ENCODE results near the gene RAVER1. TPM values are rescaled to one million over a fixed set of nuclear protein-coding genes. Genes with fewer than 3 reads are reported as not detected.
A peak's percentile ranks its signal among the peaks of the same experiment; 100 is the strongest.

The RAVER1 gene
- total and polyA plus RNA-seq, 2 of the 13 experiments (the other 11 are each of a cell fraction or from before 2014, with no cell fraction given): 3.6 to 7.9 TPM

- Histone ChIP-seq H3K27ac (ENCODE audit: extremely low read length, insufficient read depth, low read length) (no peak overlapping the region), H3K27me3 (ENCODE audit: control insufficient read depth in 1 of 2, insufficient read depth in 2 of 2, low read length in 2 of 2) (peaks cover 0 to 20% of the 10 kb centered on the region in 2 experiments; a peak in 3 of 5 replicates), H2AFZ (ENCODE audit: low read length) (no peak overlapping the region), H4K20me1 (ENCODE audit: insufficient read depth, low read length) (no peaks in the 10 kb centered on the region), H3K4me3 (replicated peaks in 1 of 3; ENCODE audit: insufficient read depth in 1 of 3, low read depth in 2 of 3, low read length in 3 of 3) (peak overlapping the region; percentile 52 to 79 (median 62)), H3K9ac (ENCODE audit: insufficient read depth, low read depth, low read length) (peak overlapping the region; percentile 31; the same call in 1 of the 2 replicates), H3K4me1 (ENCODE audit: insufficient read depth, low read length) (peaks cover 64% of the 10 kb centered on the region), H3K4me2 (ENCODE audit: low read depth, low read length) (peak overlapping the region; percentile 97), H3K36me3 (replicated peaks in 1 of 2; ENCODE audit: control insufficient read depth in 1 of 2, insufficient read depth in 2 of 2, low read length in 2 of 2) (no peaks in the 10 kb centered on the region), H3K79me2 (ENCODE audit: insufficient read depth, low read length) (no peaks in the 10 kb centered on the region), H3K9me3 (ENCODE audit: low read length) (no peaks in the 10 kb centered on the region)
- intact Hi-C loops (cut with micrococcal nuclease; ENCODE audit: unreplicated experiment): loop anchor here (2.0 kb wide), 1 partner anchor 41 kb away; the partner anchor contains the start of gene RAVER1
- POLR2A ChIA-PET: interaction anchor here (4.1 to 7.3 kb wide), 2 partner anchors 20 to 42 kb away, joined by 55 to 149 read pairs; partner anchors contain the start of genes ICAM1 and RAVER1
- WGBS (ENCODE audit: low lambda C conversion rate): 53% methylated on average over 33 of the region's 45 CpGs
- no TSS peak for BruUV-seq (replicated peaks)
- FAIRE-seq (no peak), DNase-seq (ENCODE audit: low spot score) (peak; percentile 27), ATAC-seq (peak; percentile 8)
- CTCF ChIA-PET (ENCODE audit: low intra/inter-chr PET ratio, low total read pairs): no interaction called here
- in situ Hi-C loops (cut with HindIII; ENCODE audit: extremely low pct_ligation_motif_present, low pct_unique_long_range_greater_than_20kb): no loop called here
- TF ChIP-seq GATAD1 (CRISPR knock-in tag; IDR thresholded peaks at IDR 0.05) (peak; percentile 30; the same call in 1 of the 2 replicates), SIX1 (CRISPR knock-in tag; IDR thresholded peaks at IDR 0.05; ENCODE audit: borderline replicate concordance) (no peak), ARNT2 (CRISPR knock-in tag; IDR thresholded peaks at IDR 0.05; ENCODE audit: low read depth) (0 out of 2 replicates have a peak, but pooled peaks have one; percentile 33), CBFB (CRISPR knock-in tag; IDR thresholded peaks at IDR 0.05) (0 out of 2 replicates have a peak, but pooled peaks have one; percentile 36), ARID2 (CRISPR knock-in tag; IDR thresholded peaks at IDR 0.05; ENCODE audit: borderline replicate concordance) (no peak), BCL6 (CRISPR knock-in tag; IDR thresholded peaks at IDR 0.05) (0 out of 2 replicates have a peak, but pooled peaks have one; percentile 6), ATF4 (CRISPR knock-in tag; IDR thresholded peaks at IDR 0.05) (0 out of 4 replicates have a peak, but pooled peaks of 1 of the 2 experiments have one; percentile 26), ZNF792 (CRISPR knock-in tag; IDR thresholded peaks at IDR 0.05) (no peak), ARNTL (CRISPR knock-in tag; IDR thresholded peaks at IDR 0.05) (0 out of 2 replicates have a peak, but pooled peaks have one; percentile 17), TFDP1 (CRISPR knock-in tag; IDR thresholded peaks at IDR 0.05; ENCODE audit: borderline replicate concordance) (peak; percentile 39; the same call in 1 of the 2 replicates), MBD4 (IDR thresholded peaks at IDR 0.05; ENCODE audit: borderline replicate concordance, low read length) (no peak), THAP11 (CRISPR knock-in tag; IDR thresholded peaks at IDR 0.05) (0 out of 2 replicates have a peak, but pooled peaks have one; percentile 12), SMYD3 (CRISPR knock-in tag; IDR thresholded peaks at IDR 0.05) (no peak), DZIP1 (CRISPR knock-in tag; IDR thresholded peaks at IDR 0.05) (0 out of 2 replicates have a peak, but pooled peaks have one; percentile 19), ZBTB2 (CRISPR knock-in tag; IDR thresholded peaks at IDR 0.05; ENCODE audit: low read depth) (0 out of 2 replicates have a peak, but pooled peaks have one; percentile 32), NR2C2 (CRISPR knock-in tag; IDR thresholded peaks at IDR 0.05; ENCODE audit: borderline replicate concordance) (0 out of 2 replicates have a peak, but pooled peaks have one; percentile 22)
Measured at GRCh38 chr19:10292206-10292788, 41.0 kb downstream of the RAVER1 start.

Measured in HepG2 (cell line).